H1 (cell line): ENCODE measurements around the gene IDUA. TPM values are rescaled to one million over a fixed set of nuclear protein-coding genes. Genes with fewer than 3 reads are reported as not detected.

Source experiments
- CTCF ChIA-PET: fragments of 300-600 bp; sonication (Branson Sonifier 250); formaldehyde crosslinking; loops from one replicate; lab custom pipeline; 2021; ENCODE audit not compliant: partially characterized antibody; lab: Charles Lee
- POLR2A ChIA-PET: fragments of 300-600 bp; sonication (Branson Sonifier 250); formaldehyde crosslinking; loops from one replicate; lab custom pipeline; 2021; ENCODE audit warnings: inconsistent platforms; ENCODE audit not compliant: partially characterized antibody; lab: Charles Lee
- DNase-seq, 2 experiments: peaks; one replicate each; pipeline versions ENCODE4 v3.0.0 to v3.0.0-alpha.2; 2010 to 2022; ENCODE audit warnings: low spot score in 2 of 2, low read depth in 1 of 2, mixed read lengths in 1 of 2
- FAIRE-seq: peaks from 2 replicates; lab custom pipeline; 2011; peaks lifted over from hg19 to GRCh38; lab: Jason Lieb, UNC
- H2AFZ ChIP-seq: 2 replicates; pipeline ENCODE4 v1.8.1; 2012; ENCODE audit warnings: low read length, inconsistent platforms
- H2AK5ac ChIP-seq: 2 replicates; pipeline ENCODE4 v1.6.1; 2013; ENCODE audit warnings: low read depth, low read length
- H2BK120ac ChIP-seq: replicated peaks from 2 replicates; pipeline ENCODE3; 2013; ENCODE audit warnings: low read depth, low read length, inconsistent platforms
- H2BK12ac ChIP-seq: 2 replicates; pipeline ENCODE4 v1.6.1; 2013; ENCODE audit warnings: low read depth, low read length
- H2BK15ac ChIP-seq: 2 replicates; pipeline ENCODE4 v1.6.1; 2013; ENCODE audit warnings: low read length
- H2BK20ac ChIP-seq: 2 replicates; pipeline ENCODE4 v1.6.1; 2013; ENCODE audit warnings: low read length
- H2BK5ac ChIP-seq: 2 replicates; pipeline ENCODE4 v1.6.1; 2013; ENCODE audit warnings: low read depth, low read length
- H3K14ac ChIP-seq: 2 replicates; pipeline ENCODE4 v1.6.1; 2013; ENCODE audit warnings: inconsistent platforms; ENCODE audit not compliant: insufficient read length
- H3K18ac ChIP-seq: 2 replicates; pipeline ENCODE4 v1.6.1; 2013; ENCODE audit warnings: low read length; ENCODE audit errors: extremely low read depth
- H3K23ac ChIP-seq: 2 replicates; pipeline ENCODE4 v1.6.1; 2013; ENCODE audit warnings: inconsistent platforms; ENCODE audit not compliant: insufficient read length
- H3K23me2 ChIP-seq: 2 replicates; pipeline ENCODE4 v1.6.1; 2013; ENCODE audit warnings: low read depth, low read length
- H3K27ac ChIP-seq: 2 replicates; pipeline ENCODE4 v1.6.1; 2011; ENCODE audit warnings: low read depth, low read length, inconsistent platforms
- H3K27me3 ChIP-seq, 4 experiments: replicated peaks in 1 of 4; 1 replicate in 1 of 4; 2 replicates in 3 of 4; pipeline versions ENCODE4 v1.6.1 to v1.8.1; 2011 to 2013; ENCODE audit warnings: low read length in 3 of 4, mild to moderate bottlenecking in 3 of 4, inconsistent platforms in 2 of 4, mixed read lengths in 2 of 4, moderate library complexity in 1 of 4; ENCODE audit not compliant: control insufficient read depth in 3 of 4, insufficient read depth in 3 of 4; ENCODE audit errors: extremely low read depth in 1 of 4
- H3K36me3 ChIP-seq, 4 experiments: 2 replicates each; pipeline versions ENCODE4 v1.6.1 to v1.8.1; 2011 to 2013; ENCODE audit warnings: mild to moderate bottlenecking in 4 of 4, low read length in 3 of 4, moderate library complexity in 2 of 4, control low read depth in 1 of 4, inconsistent platforms in 1 of 4; ENCODE audit not compliant: insufficient read depth in 4 of 4, control insufficient read depth in 2 of 4
- H3K4ac ChIP-seq: replicated peaks from 2 replicates; pipeline ENCODE3; 2013; ENCODE audit warnings: low read length, low read depth, mixed read lengths, inconsistent platforms; ENCODE audit not compliant: insufficient read length
- H3K4me1 ChIP-seq, 4 experiments: replicated peaks in 1 of 4; 1 replicate in 1 of 4; 2 replicates in 3 of 4; pipeline versions ENCODE4 v1.6.1 to v1.8.1; 2011 to 2013; ENCODE audit warnings: low read length in 3 of 4, inconsistent platforms in 2 of 4, mixed read lengths in 1 of 4; ENCODE audit not compliant: insufficient read depth in 4 of 4, control insufficient read depth in 3 of 4
- H3K4me2 ChIP-seq, 2 experiments: 2 replicates each; pipeline versions ENCODE4 v1.6.1 to v1.8.1; 2011 to 2013; ENCODE audit warnings: low read depth in 2 of 2, low read length in 2 of 2, control low read depth in 1 of 2, inconsistent platforms in 1 of 2, mild to moderate bottlenecking in 1 of 2; ENCODE audit not compliant: insufficient read depth in 1 of 2
- H3K4me3 ChIP-seq, 4 experiments: fragments of 200-600, 300-600 bp in 1 of 4; sonication (generic), shearing (Covaris generic), sonication (Bioruptor Twin) in 1 of 4; 2 replicates each; pipeline versions ENCODE4 v1.5.1 to v1.8.1; 2011 to 2016; ENCODE audit warnings: low read length in 4 of 4, low read depth in 3 of 4, control low read depth in 2 of 4, inconsistent platforms in 2 of 4, mild to moderate bottlenecking in 2 of 4, mixed read lengths in 1 of 4, moderate library complexity in 1 of 4; ENCODE audit not compliant: insufficient read depth in 2 of 4; ENCODE audit errors: extremely low read depth in 1 of 4
- H3K56ac ChIP-seq: replicated peaks from 2 replicates; pipeline ENCODE3; 2013; ENCODE audit warnings: low read depth, mild to moderate bottlenecking, mixed read lengths, low read length, inconsistent platforms; ENCODE audit not compliant: insufficient read length
- H3K79me1 ChIP-seq: 2 replicates; pipeline ENCODE4 v1.6.1; 2013; ENCODE audit warnings: low read depth, low read length, control low read depth
- H3K79me2 ChIP-seq, 2 experiments: 2 replicates each; pipeline versions ENCODE4 v1.6.1 to v1.8.1; 2012 to 2013; ENCODE audit warnings: low read length in 2 of 2, mild to moderate bottlenecking in 2 of 2, inconsistent platforms in 1 of 2; ENCODE audit not compliant: insufficient read depth in 2 of 2, control insufficient read depth in 1 of 2
- H3K9ac ChIP-seq, 4 experiments: replicated peaks in 1 of 4; 1 replicate in 1 of 4; 2 replicates in 3 of 4; pipeline versions ENCODE4 v1.6.1 to v1.8.1; 2011 to 2013; ENCODE audit warnings: low read depth in 3 of 4, low read length in 3 of 4, control low read depth in 2 of 4, mild to moderate bottlenecking in 2 of 4, moderate library complexity in 2 of 4, inconsistent platforms in 1 of 4; ENCODE audit errors: extremely low read depth in 1 of 4
- H3K9me3 ChIP-seq, 2 experiments: 2 replicates each; pipeline versions ENCODE4 v1.6.1 to v1.8.1; 2012 to 2013; ENCODE audit warnings: mild to moderate bottlenecking in 2 of 2, moderate library complexity in 2 of 2, control low read depth in 1 of 2, inconsistent platforms in 1 of 2, low read depth in 1 of 2, low read length in 1 of 2, mixed read lengths in 1 of 2; ENCODE audit not compliant: insufficient read depth in 2 of 2
- H4K20me1 ChIP-seq, 2 experiments: replicated peaks in 1 of 2; 2 replicates each; pipeline versions ENCODE3 to v1.8.1; 2011 to 2013; ENCODE audit warnings: inconsistent platforms in 2 of 2, low read length in 2 of 2, mild to moderate bottlenecking in 1 of 2; ENCODE audit not compliant: insufficient read depth in 2 of 2, control insufficient read depth in 1 of 2
- H4K5ac ChIP-seq: 2 replicates; pipeline ENCODE4 v1.6.1; 2013; ENCODE audit warnings: low read length, low read depth, mixed read lengths, inconsistent platforms; ENCODE audit not compliant: insufficient read length
- H4K8ac ChIP-seq: 2 replicates; pipeline ENCODE4 v1.8.0; 2013; ENCODE audit warnings: mild to moderate bottlenecking, moderate library complexity, low read length, inconsistent platforms; ENCODE audit not compliant: insufficient read depth; ENCODE audit errors: extremely low read depth
- H4K91ac ChIP-seq: replicated peaks from 2 replicates; pipeline ENCODE3; 2013; ENCODE audit warnings: low read length, mixed read lengths, inconsistent platforms; ENCODE audit not compliant: insufficient read length
- BACH1 ChIP-seq: IDR thresholded peaks from 2 replicates; pipeline ENCODE4 v1.6.1; 2012; ENCODE audit warnings: low read length, improper control_type of control experiment
- GABPA ChIP-seq: IDR thresholded peaks from 2 replicates; pipeline ENCODE4 v1.6.1; 2011; ENCODE audit warnings: mild to moderate bottlenecking, low read length, moderate library complexity, borderline replicate concordance; ENCODE audit not compliant: insufficient read depth
- SP4 ChIP-seq: IDR thresholded peaks from 2 replicates; pipeline ENCODE4 v1.6.1; 2012; ENCODE audit warnings: low read length, inconsistent platforms
- WGBS, 2 experiments: shearing (Covaris generic) in 1 of 2; methylation state at CpG; one replicate each; pipeline versions ENCODE4 v1.1.6 to v1.1.7; 2013 to 2015; ENCODE audit warnings: low lambda C conversion rate in 2 of 2, mixed read lengths in 2 of 2, inconsistent platforms in 1 of 2, low coverage in 1 of 2, missing lambda C conversion rate in 1 of 2; ENCODE audit not compliant: insufficient replicate concordance in 2 of 2, insufficient coverage in 1 of 2, insufficient read length in 1 of 2; ENCODE audit errors: extremely low coverage in 1 of 2, missing lambda C conversion rate in 1 of 2; 5-methylcytosine and 5-hydroxymethylcytosine counted together
- polyA plus RNA-seq, 7 experiments: library from polyadenylated mRNA; depleted of rRNA in 3 of 7; stranded (reverse) in 5 of 7; unstranded in 2 of 7; fragments of >200 nt in 5 of 7; fragments of 200-250 nt in 2 of 7; gene quantifications; 1 replicate in 5 of 7; 2 replicates in 1 of 7; 4 replicates in 1 of 7; pipeline versions ENCODE4 v1.2.1 to v1.2.3, GENCODE V29; 2011 to 2013; ENCODE audit warnings: missing spikeins in 2 of 7, mixed read lengths in 2 of 7
- total RNA-seq: library from RNA; stranded (reverse); fragmentation: NEBNext Ultra II Directional; extraction: Animal tissue kit (Norgen Biotek cat#: 25700); gene quantifications from 2 replicates; pipeline ENCODE4 v1.2.1, GENCODE V29; 2021

Gene IDUA
- total and polyA plus RNA-seq, 2 of the 8 experiments (the other 6 are each of a cell fraction or from before 2014, with no cell fraction given), result 2.8 to 4.8 TPM

DNA sequence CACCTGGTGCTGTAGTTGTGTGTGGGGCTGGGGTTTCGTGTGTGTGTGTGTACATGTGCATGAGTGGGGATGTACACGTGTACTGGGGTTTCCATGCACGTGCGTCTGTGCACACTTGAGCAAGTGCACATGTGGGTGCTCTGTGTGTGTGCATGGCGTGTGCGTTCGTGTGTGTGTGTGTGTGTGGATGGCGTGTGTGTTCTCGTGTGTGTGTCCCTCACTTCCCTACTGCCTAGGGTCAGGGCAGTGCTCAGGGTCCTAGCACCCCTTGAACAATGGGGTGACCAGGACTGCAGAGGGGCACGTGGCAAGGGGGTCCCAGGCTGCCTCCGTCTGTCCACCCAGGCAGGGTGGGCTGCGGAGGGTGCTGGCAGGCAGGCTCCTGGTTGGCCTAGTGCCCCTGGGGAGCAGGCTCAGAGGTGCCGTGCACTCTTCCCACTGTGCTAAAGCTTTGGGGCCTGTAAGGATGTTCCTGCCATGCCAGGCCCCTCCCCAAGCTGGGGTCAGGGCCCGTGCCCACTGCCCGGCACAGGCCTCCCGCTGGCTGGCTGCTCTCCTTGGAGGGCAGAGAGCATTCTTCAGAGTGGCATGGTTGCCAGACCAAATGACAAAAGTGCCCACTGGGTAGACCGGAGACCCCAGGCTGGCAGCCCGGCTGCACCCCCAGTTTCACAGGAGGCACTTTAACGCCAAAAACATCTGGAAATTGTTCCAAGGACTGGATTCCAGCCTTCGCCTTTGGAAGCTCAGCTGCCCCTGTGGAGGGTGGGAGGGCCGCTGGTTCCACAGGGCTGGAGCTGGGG, 53.7 kb downstream of the IDUA start:
- peak overlapping the region; percentile 72; the same call in 1 of the 2 replicates for H4K8ac ChIP-seq
- peaks cover 0 to 26% (median 15%) of the 10 kb centered on the region in 4 experiments; a peak in 6 of 7 replicates for H3K4me1 ChIP-seq
- H2BK12ac ChIP-seq, result peak overlapping the region; percentile 99; the same call in 1 of the 2 replicates
- CTCF ChIA-PET, result no interaction called here
- no peak overlapping the region for H2AFZ ChIP-seq
- H3K23me2 ChIP-seq, result peaks cover 14% of the 10 kb centered on the region
- DNase-seq, result no peak
- no peak overlapping the region for H3K4me2 ChIP-seq
- no peak overlapping the region for H3K4me3 ChIP-seq
- peak overlapping the region; percentile 83 for H2BK5ac ChIP-seq
- no peak for FAIRE-seq
- peak overlapping the region; percentile 34; the same call in 1 of the 2 replicates for H2BK20ac ChIP-seq
- WGBS, 2 experiments, result 93% methylated on average over 21 of the region's 21 CpGs; no CpG with 5 or more reads in 1 of the 2 experiments
- H3K79me1 ChIP-seq, result no peaks in the 10 kb centered on the region
- no peak overlapping the region for H4K5ac ChIP-seq
- no peak overlapping the region for H3K56ac ChIP-seq
- peaks cover 0 to 5% (median 0%) of the 10 kb centered on the region in 4 experiments; a peak in 2 of 7 replicates for H3K27me3 ChIP-seq
- POLR2A ChIA-PET, result no interaction called here
- H3K14ac ChIP-seq, result no peak overlapping the region
- no peak for TF ChIP-seq GABPA
- TF ChIP-seq BACH1, result no peak
- TF ChIP-seq SP4, result no peak
- no peak overlapping the region for H3K9ac ChIP-seq
- peak overlapping the region; percentile 99; the same call in 1 of the 2 replicates for H2BK15ac ChIP-seq
- peak overlapping the region; percentile 98 for H4K91ac ChIP-seq
- no peak overlapping the region for H3K23ac ChIP-seq
- peak overlapping the region; percentile 94 for H3K4ac ChIP-seq
- peak overlapping the region; percentile 14 for H2BK120ac ChIP-seq
- H3K79me2 ChIP-seq, result no peaks in the 10 kb centered on the region
- H3K18ac ChIP-seq, result peak overlapping the region; percentile 38; the same call in 1 of the 2 replicates
- H2AK5ac ChIP-seq, result peak overlapping the region; percentile 95
- H3K27ac ChIP-seq, result no peak overlapping the region
- H3K36me3 ChIP-seq, result no peaks in the 10 kb centered on the region
- H3K9me3 ChIP-seq, result no peaks in the 10 kb centered on the region
- H4K20me1 ChIP-seq, result peaks cover 0 to 2% of the 10 kb centered on the region in 2 experiments
